ENCODE data around the gene BHLHE23.

Gene BHLHE23

DNA sequence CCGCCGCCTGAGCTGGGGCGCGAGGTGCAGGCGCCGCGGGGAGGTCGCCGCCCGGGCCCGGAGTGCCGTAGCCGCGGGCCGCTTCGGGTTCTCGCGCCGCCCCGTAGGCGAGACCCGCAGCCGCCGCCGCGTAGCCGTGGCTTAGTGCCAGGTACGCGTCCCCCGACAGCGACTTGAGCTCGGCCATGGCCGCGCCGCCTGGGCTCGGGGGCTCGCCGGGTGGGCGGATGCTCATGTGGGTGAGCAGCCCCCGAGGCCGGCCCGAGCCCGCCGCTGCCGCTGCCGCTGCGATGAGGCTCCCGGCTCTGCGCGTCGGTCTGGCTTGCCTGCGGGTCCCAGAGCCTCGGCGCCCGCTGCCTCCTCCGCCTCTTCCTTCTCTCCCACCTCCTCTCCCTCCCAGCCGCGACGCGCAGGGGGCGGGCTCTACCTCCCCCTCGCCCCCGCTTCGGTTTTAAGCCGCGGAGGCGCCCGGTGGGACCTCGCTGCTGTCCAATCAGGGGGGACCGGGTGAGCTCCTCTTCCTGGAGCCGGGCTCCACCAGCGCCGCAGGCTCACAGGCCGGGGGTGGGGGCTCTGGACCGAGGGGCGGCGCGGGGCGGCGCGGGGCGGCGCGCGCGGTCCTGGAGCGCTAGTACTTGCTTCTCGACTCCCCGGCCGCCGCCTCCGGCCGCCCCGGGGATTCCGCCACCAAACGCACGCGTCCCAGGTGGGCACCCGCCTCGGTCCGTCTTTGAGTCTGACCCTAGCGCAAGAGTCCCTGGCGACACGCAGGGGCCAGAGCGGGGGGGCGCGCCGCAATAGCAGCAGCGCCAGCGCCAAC, at the start of gene BHLHE23:
BHLHE23 (minus strand) TSS at position 425 of the 820 bp plus-strand sequence; CDS start at position 235, 190 bp downstream.
- DNase-seq (ENCODE audit: low spot score), result peak; percentile 84
- TF ChIP-seq, protein P1, sequence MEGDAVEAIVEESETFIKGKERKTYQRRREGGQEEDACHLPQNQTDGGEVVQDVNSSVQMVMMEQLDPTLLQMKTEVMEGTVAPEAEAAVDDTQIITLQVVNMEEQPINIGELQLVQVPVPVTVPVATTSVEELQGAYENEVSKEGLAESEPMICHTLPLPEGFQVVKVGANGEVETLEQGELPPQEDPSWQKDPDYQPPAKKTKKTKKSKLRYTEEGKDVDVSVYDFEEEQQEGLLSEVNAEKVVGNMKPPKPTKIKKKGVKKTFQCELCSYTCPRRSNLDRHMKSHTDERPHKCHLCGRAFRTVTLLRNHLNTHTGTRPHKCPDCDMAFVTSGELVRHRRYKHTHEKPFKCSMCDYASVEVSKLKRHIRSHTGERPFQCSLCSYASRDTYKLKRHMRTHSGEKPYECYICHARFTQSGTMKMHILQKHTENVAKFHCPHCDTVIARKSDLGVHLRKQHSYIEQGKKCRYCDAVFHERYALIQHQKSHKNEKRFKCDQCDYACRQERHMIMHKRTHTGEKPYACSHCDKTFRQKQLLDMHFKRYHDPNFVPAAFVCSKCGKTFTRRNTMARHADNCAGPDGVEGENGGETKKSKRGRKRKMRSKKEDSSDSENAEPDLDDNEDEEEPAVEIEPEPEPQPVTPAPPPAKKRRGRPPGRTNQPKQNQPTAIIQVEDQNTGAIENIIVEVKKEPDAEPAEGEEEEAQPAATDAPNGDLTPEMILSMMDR (IDR thresholded peaks at IDR 0.05; ENCODE audit: extremely low read depth, insufficient read depth, missing control alignments), result no peak
- in situ Hi-C loops (cut with MboI; ENCODE audit: low pct_unique_long_range_greater_than_20kb, low sequenced_read_pairs, unreplicated experiment), result no loop called here

DNA sequence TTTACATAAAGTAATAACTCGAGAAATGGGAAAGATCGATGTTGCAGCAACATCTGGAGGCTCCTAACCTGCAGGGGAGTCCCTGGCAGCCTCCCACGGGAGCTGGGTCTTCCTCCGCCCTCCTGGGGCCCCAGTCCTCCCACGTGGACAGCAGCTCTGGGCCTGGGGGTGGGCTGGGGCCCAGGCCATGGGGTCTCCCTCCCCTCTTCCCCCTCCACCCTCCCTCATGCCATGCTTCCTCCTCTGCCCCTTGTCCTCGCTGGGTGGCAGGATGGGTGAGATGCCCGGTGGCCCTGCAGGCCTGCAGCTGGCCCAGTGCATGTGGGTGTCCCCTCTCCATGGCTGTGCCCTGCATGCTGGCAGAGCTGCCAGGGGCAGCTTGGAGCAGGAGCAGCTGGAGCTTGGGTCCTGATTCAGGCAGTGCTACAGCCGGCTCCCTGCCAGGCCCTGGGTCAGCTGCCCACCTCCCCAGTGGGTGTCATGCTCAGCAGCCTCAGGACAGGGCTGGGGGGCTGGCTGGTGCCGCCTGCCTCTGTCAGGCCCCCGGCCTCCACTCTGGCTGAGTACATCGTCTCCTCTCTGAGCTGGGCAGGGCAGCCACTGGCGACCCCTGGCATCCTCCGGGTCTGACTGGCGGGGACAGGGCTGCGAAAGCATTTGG, 48.9 kb upstream of the BHLHE23 start:
- in situ Hi-C loops (cut with MboI; ENCODE audit: low pct_unique_long_range_greater_than_20kb, low sequenced_read_pairs, unreplicated experiment), result no loop called here
- TF ChIP-seq, protein P1 (IDR thresholded peaks at IDR 0.05; ENCODE audit: extremely low read depth, insufficient read depth, missing control alignments), result no peak
- DNase-seq (ENCODE audit: low spot score), result no peak

DNA sequence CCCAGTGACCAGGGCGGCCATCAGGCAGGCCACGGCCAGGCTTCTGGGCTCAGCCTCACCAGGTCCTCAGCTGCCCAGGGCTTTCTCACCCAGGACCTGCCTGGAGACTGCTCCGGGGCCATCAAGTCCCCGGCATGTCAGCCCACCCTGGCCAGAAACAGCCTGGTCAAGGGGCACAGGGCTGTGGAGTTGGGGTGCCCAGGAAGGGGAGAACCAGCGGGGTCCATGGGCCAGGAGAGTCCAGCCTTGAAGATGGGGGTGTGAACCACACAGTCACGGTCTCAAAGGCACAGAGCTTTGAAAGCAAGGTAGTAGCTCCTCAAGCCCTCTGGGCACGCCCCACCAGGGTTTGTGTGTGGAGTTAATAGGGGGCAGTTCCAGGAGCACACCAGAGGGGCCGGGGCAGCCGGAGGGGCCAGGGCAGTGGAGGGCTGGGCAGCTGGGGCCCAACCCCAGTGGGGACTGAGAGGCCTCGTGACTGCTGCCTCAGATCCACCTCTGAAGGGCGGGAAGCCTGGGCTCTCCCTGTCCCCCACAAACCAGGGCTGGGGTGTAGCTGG, 48.0 kb upstream of the BHLHE23 start:
- TF ChIP-seq, protein P1 (IDR thresholded peaks at IDR 0.05; ENCODE audit: extremely low read depth, insufficient read depth, missing control alignments), result no peak
- in situ Hi-C loops (cut with MboI; ENCODE audit: low pct_unique_long_range_greater_than_20kb, low sequenced_read_pairs, unreplicated experiment), result no loop called here
- DNase-seq (ENCODE audit: low spot score), result no peak

DNA sequence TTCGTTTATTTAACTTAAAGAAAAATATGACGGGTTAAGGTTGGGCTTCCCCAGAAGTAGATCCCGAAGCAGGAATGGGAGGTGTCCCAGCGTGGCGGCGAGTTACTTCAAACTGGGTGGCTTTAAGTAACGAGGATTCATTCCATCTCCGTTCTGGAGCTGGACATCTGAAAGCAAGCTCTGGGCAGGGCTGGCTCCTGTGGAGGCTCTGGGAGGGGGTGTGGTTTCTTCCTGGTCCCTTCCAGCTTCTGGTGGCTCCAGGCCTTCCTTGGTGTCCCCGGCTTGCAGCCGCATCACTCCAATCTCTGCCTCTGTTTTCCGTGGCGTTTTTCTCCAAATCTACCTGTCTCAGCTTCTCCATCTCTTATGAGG, 47.3 kb upstream of the BHLHE23 start:
- TF ChIP-seq, protein P1 (IDR thresholded peaks at IDR 0.05; ENCODE audit: extremely low read depth, insufficient read depth, missing control alignments), result no peak
- no peak for DNase-seq (ENCODE audit: low spot score)
- in situ Hi-C loops (cut with MboI; ENCODE audit: low pct_unique_long_range_greater_than_20kb, low sequenced_read_pairs, unreplicated experiment), result no loop called here

DNA sequence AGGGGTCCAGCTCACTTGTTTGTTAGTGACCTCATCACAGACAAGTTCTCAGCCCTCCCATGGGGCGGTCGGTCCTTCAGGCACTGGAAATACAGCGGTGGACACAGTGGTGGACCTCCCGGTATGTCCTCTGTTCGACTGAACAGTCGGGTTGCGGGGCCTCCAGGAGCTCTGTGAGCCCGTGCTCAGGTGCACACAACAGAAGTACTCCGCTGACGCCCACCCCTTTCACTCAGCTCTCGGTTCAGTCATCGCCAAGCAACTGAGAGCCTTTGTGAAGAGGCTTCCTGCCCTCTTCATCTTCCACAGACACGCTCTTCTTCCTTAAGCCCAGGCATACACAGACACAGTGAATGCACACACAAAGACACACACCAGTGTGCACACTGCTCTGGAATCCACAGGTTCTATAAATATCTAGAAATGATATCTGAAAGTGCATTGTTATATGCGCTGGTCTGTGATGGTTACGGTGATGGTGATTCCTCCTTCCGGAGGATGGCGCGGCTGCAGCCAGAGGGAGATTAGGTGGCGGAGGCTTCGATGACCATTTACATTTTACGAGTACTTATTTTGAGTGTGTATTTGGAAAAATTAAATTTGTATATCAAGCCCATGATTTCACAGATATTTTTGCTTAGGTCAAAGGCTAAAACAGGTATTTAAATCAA, 46.8 kb upstream of the BHLHE23 start:
- TF ChIP-seq, protein P1 (IDR thresholded peaks at IDR 0.05; ENCODE audit: extremely low read depth, insufficient read depth, missing control alignments), result no peak
- in situ Hi-C loops (cut with MboI; ENCODE audit: low pct_unique_long_range_greater_than_20kb, low sequenced_read_pairs, unreplicated experiment), result no loop called here

More for the DNA sequence above, 46.8 kb upstream of the BHLHE23 start:
- DNase-seq (ENCODE audit: low spot score), result no peak
